ENCODE data around the gene MYOM3. TPM values are rescaled to one million over a fixed set of nuclear protein-coding genes. Genes with fewer than 3 reads are reported as not detected.

Gene MYOM3
- total and polyA plus RNA-seq, 2 of the 4 experiments (the other 2 are of a cell fraction) = 0.03 TPM; not detected in 1

- no peak overlapping the region for H3K18ac ChIP-seq (ENCODE audit: low read depth, low read length)
- intact Hi-C loops (cut with micrococcal nuclease) = loop anchor here (10.0 kb wide), 1 partner anchor 46 kb away; no protein-coding TSS in a partner anchor
- H3K9me1 ChIP-seq (ENCODE audit: insufficient read depth, low read length) = no peaks in the 10 kb centered on the region
- H3K56ac ChIP-seq (ENCODE audit: extremely low read depth, insufficient read depth, low read length) = no peak overlapping the region
- H3K27ac ChIP-seq (ENCODE audit: insufficient read depth, low read length) = no peak overlapping the region
- dilution Hi-C loops (cut with HindIII; ENCODE audit: low sequenced_read_pairs, unreplicated experiment) = no loop called here
- H4K5ac ChIP-seq (ENCODE audit: low read depth, low read length) = no peak overlapping the region
- WGBS, 2 experiments (ENCODE audit: extremely low coverage in 2 of 2, insufficient read length in 1 of 2) = no CpG with 5 or more reads among the region's 3 CpGs
- H3K36me3 ChIP-seq (ENCODE audit: control insufficient read depth, insufficient read depth, low read length) = no peaks in the 10 kb centered on the region
- no peak overlapping the region for H2BK5ac ChIP-seq (ENCODE audit: low read depth, low read length, poor library complexity, severe bottlenecking)
- TF ChIP-seq MXI1 (IDR thresholded peaks at IDR 0.05; ENCODE audit: borderline replicate concordance, low read depth, low read length) = no peak
- H3K4me3 ChIP-seq (ENCODE audit: insufficient read depth, low read depth, low read length) = no peak overlapping the region
- no peak overlapping the region for H3K23ac ChIP-seq (ENCODE audit: low read depth, low read length)
- H3K4ac ChIP-seq (ENCODE audit: low read depth, low read length) = no peak overlapping the region
- peaks cover 24% of the 10 kb centered on the region for H3K27me3 ChIP-seq (ENCODE audit: control insufficient read depth, insufficient read depth, low read length)
- no peak overlapping the region for H2AFZ ChIP-seq (replicated peaks; ENCODE audit: low read length, poor library complexity)
- no peak for DNase-seq
- no peaks in the 10 kb centered on the region for H4K20me1 ChIP-seq (ENCODE audit: insufficient read depth, low read length)
- H2AK5ac ChIP-seq (ENCODE audit: low read depth, low read length) = no peak overlapping the region
- no peak for ATAC-seq (ENCODE audit: low read depth)
- H2BK120ac ChIP-seq (ENCODE audit: low read depth, low read length) = no peak overlapping the region
- no peaks in the 10 kb centered on the region for H3K4me1 ChIP-seq (ENCODE audit: control insufficient read depth, insufficient read depth, low read length)
- ChIA-PET POLR2A (ENCODE audit: unreplicated experiment) (no interaction called here), CTCF (no interaction called here)
- H3K79me1 ChIP-seq (ENCODE audit: low read depth in 1 of 2, low read length in 2 of 2) = no peaks in the 10 kb centered on the region
- no peak overlapping the region for H3K14ac ChIP-seq (replicated peaks; ENCODE audit: low read depth, low read length)
- H3K9ac ChIP-seq (ENCODE audit: low read depth, low read length) = no peak overlapping the region
- H3K9me3 ChIP-seq (ENCODE audit: control insufficient read depth, insufficient read depth, low read length) = peaks cover 4% of the 10 kb centered on the region
- no peak overlapping the region for H4K8ac ChIP-seq (ENCODE audit: low read depth in 2 of 2, low read length in 2 of 2)
- no peak overlapping the region for H3K4me2 ChIP-seq (ENCODE audit: low read depth, low read length)
- H4K91ac ChIP-seq (ENCODE audit: insufficient read depth, low read depth, low read length) = no peak overlapping the region
- no TSS peak for BruUV-seq (replicated peaks)
- no peak overlapping the region for H2AK9ac ChIP-seq (replicated peaks; ENCODE audit: low read depth, low read length, poor library complexity)
- in situ Hi-C loops (cut with MboI; ENCODE audit: low sequenced_read_pairs) = no loop called here
- H2BK20ac ChIP-seq (ENCODE audit: low read depth, low read length) = no peak overlapping the region
- H2BK15ac ChIP-seq (ENCODE audit: low read depth, low read length) = no peak overlapping the region
These were observed 18.4 kb upstream of the MYOM3 start for GRCh38 chr1:24130385-24130784.
